HG02798 (cell line): ENCODE data around the gene KLF13.
A peak's percentile ranks its signal among the peaks of the same experiment; 100 is the strongest.

ENCODE experiments used
- ATAC-seq: cut with Tn5 transposase; IDR thresholded peaks from one replicate; pipeline ENCODE4 v1.9.1; 2021; ENCODE audit warnings: mild to moderate bottlenecking; ENCODE audit not compliant: unreplicated experiment, poor library complexity

The KLF13 gene

GRCh38 chr15:31330836-31331235, 4.2 kb downstream of the KLF13 start:
- no peak for ATAC-seq

GRCh38 chr15:31331389-31331788, 4.8 kb downstream of the KLF13 start:
- no peak for ATAC-seq

GRCh38 chr15:31332020-31332680, 5.5 kb downstream of the KLF13 start:
- no peak for ATAC-seq

- no peak for ATAC-seq
Measured at GRCh38 chr15:31332681-31333071, 6.0 kb downstream of the KLF13 start.

- ATAC-seq: no peak
Measured at GRCh38 chr15:31333119-31333518, 6.5 kb downstream of the KLF13 start.

GRCh38 chr15:31333820-31334219, 7.2 kb downstream of the KLF13 start:
- ATAC-seq: no peak

- ATAC-seq: no peak
Measured at GRCh38 chr15:31335989-31336592, 9.5 kb downstream of the KLF13 start.

- ATAC-seq: no peak
Measured at GRCh38 chr15:31336593-31337295, 10.1 kb downstream of the KLF13 start.

- ATAC-seq: no peak
Measured at GRCh38 chr15:31337352-31338031, 10.9 kb downstream of the KLF13 start.

GRCh38 chr15:31338318-31338878, 11.8 kb downstream of the KLF13 start:
- peak; percentile 52 for ATAC-seq

- ATAC-seq: peak; percentile 63
Measured at GRCh38 chr15:31338879-31339557, 12.4 kb downstream of the KLF13 start.

- no peak for ATAC-seq
Measured at GRCh38 chr15:31339558-31339895, 12.9 kb downstream of the KLF13 start.

- ATAC-seq: no peak
Measured at GRCh38 chr15:31340047-31340446, 13.4 kb downstream of the KLF13 start.

GRCh38 chr15:31340592-31340991, 14.0 kb downstream of the KLF13 start:
- no peak for ATAC-seq

- ATAC-seq: no peak
Measured at GRCh38 chr15:31341071-31341470, 14.4 kb downstream of the KLF13 start.

- no peak for ATAC-seq
Measured at GRCh38 chr15:31341496-31342195, 15.0 kb downstream of the KLF13 start.

GRCh38 chr15:31342381-31342780, 15.7 kb downstream of the KLF13 start:
- no peak for ATAC-seq

GRCh38 chr15:31342781-31343626, 16.4 kb downstream of the KLF13 start:
- no peak for ATAC-seq

GRCh38 chr15:31343831-31344230, 17.2 kb downstream of the KLF13 start:
- no peak for ATAC-seq
